ENCODE measurements around the gene CIC. TPM values are rescaled to one million over a fixed set of nuclear protein-coding genes. Genes with fewer than 3 reads are reported as not detected.

Gene CIC
- polyA plus RNA-seq, 3 donors = 0.62 to 42.2 (median 0.87) TPM

GRCh38 chr19:42252365-42253244, 16.4 kb upstream of the CIC start:
- TF ChIP-seq CTCF (IDR thresholded peaks at IDR 0.05) = no peak

GRCh38 chr19:42253245-42254088, 15.6 kb upstream of the CIC start:
- intact Hi-C loops (cut with micrococcal nuclease) = loop anchor here (2.0 to 5.0 kb wide), 3 partner anchors 15 to 36 kb away; partner anchors contain the start of genes CIC (in 2 of the 2) and DEDD2 (in 1 of the 2)
- peaks cover 39% of the 10 kb centered on the region for H3K4me1 Mint-ChIP-seq
- WGBS (ENCODE audit: insufficient coverage) = 0% methylated on average over 3 of the region's 71 CpGs
- peak in 1 of 3 donors; percentile 30 for DNase-seq
- peaks cover 4 to 17% of the 10 kb centered on the region in 2 donors for H3K36me3 ChIP-seq (replicated peaks in 1 of 2; ENCODE audit: control insufficient read depth in 1 of 2, insufficient read depth in 2 of 2, low read length in 2 of 2)
- peaks cover 13 to 19% of the 10 kb centered on the region in 2 donors for H3K36me3 Mint-ChIP-seq
- no peaks in the 10 kb centered on the region for H3K9me3 ChIP-seq (replicated peaks in 1 of 2; ENCODE audit: control insufficient read depth in 1 of 2, insufficient read depth in 1 of 2, low read length in 2 of 2)
- H3K79me2 ChIP-seq (ENCODE audit: insufficient read depth, low read length) = peaks cover 41% of the 10 kb centered on the region
- H3K27ac Mint-ChIP-seq = peak overlapping the region; percentile 78 to 93 (median 84)
- peaks cover 0 to 2% (median 0%) of the 10 kb centered on the region in 7 donors for H3K9me3 Mint-ChIP-seq
- peaks cover 40 to 47% of the 10 kb centered on the region in 2 donors for H3K4me1 ChIP-seq (ENCODE audit: control insufficient read depth in 1 of 2, insufficient read depth in 2 of 2, low read length in 2 of 2)
- H2AFZ ChIP-seq (ENCODE audit: insufficient read depth, low read depth, low read length, poor library complexity, severe bottlenecking) = no peak overlapping the region
- H3K4me3 ChIP-seq (replicated peaks in 1 of 3; ENCODE audit: low read depth in 2 of 3, low read length in 3 of 3) = peak overlapping the region; percentile 79 to 99 (median 99)
- peaks cover 52% of the 10 kb centered on the region for H4K20me1 ChIP-seq (ENCODE audit: insufficient read depth, low read length)
- peak overlapping the region; percentile 88 to 96 for H3K4me3 Mint-ChIP-seq
- peak overlapping the region; percentile 85 to 88 for H3K27ac ChIP-seq (ENCODE audit: low read depth in 1 of 2, low read length in 2 of 2)
- peak overlapping the region; percentile 85 for H3K9ac ChIP-seq (ENCODE audit: insufficient read depth, low read length, poor library complexity, severe bottlenecking)
- no peak for TF ChIP-seq CTCF (IDR thresholded peaks at IDR 0.05)
- peaks cover 3 to 14% of the 10 kb centered on the region in 2 donors for H3K27me3 ChIP-seq (ENCODE audit: control insufficient read depth in 2 of 2, insufficient read depth in 2 of 2, low read length in 2 of 2)
- peaks cover 17 to 30% (median 24%) of the 10 kb centered on the region in 3 donors for H3K27me3 Mint-ChIP-seq (ENCODE audit: low read depth in 3 of 3)
- peak overlapping the region; percentile 92 for H3K4me2 ChIP-seq (replicated peaks; ENCODE audit: extremely low read depth, low read length, poor library complexity, severe bottlenecking)

More at GRCh38 chr19:42252365-42253244, 16.4 kb upstream of the CIC start:
- peak overlapping the region; percentile 4 to 36 for H3K27ac ChIP-seq (ENCODE audit: low read depth in 1 of 2, low read length in 2 of 2)
- Mint-ChIP-seq H3K36me3 (peaks cover 13 to 19% of the 10 kb centered on the region in 2 donors), H3K27ac (peak overlapping the region; percentile 78 to 93 (median 84)), H3K4me1 (peaks cover 39% of the 10 kb centered on the region), H3K9me3 (no peaks in the 10 kb centered on the region), H3K27me3 (ENCODE audit: low read depth in 3 of 3) (peaks cover 15 to 21% (median 18%) of the 10 kb centered on the region in 3 donors), H3K4me3 (peak overlapping the region; percentile 88 to 96)
- H3K9ac ChIP-seq (ENCODE audit: insufficient read depth, low read length, poor library complexity, severe bottlenecking) = peak overlapping the region; percentile 56
- H3K79me2 ChIP-seq (ENCODE audit: insufficient read depth, low read length) = peaks cover 41% of the 10 kb centered on the region
- DNase-seq = peak in 2 of 3 donors; percentile 34 to 77
- peaks cover 59% of the 10 kb centered on the region for H4K20me1 ChIP-seq (ENCODE audit: insufficient read depth, low read length)
- peak overlapping the region; percentile 79 to 99 (median 99) for H3K4me3 ChIP-seq (replicated peaks in 1 of 3; ENCODE audit: low read depth in 2 of 3, low read length in 3 of 3)
- WGBS (ENCODE audit: insufficient coverage) = 0% methylated on average over 8 of the region's 27 CpGs
- no peaks in the 10 kb centered on the region for H3K9me3 ChIP-seq (replicated peaks in 1 of 2; ENCODE audit: control insufficient read depth in 1 of 2, insufficient read depth in 1 of 2, low read length in 2 of 2)
- H3K36me3 ChIP-seq (replicated peaks in 1 of 2; ENCODE audit: control insufficient read depth in 1 of 2, insufficient read depth in 2 of 2, low read length in 2 of 2) = peaks cover 4 to 17% of the 10 kb centered on the region in 2 donors
- intact Hi-C loops (cut with micrococcal nuclease) = loop anchor here in 1 of 2 donors (5.0 kb wide), 2 partner anchors 35 kb away; partner anchors contain the start of gene DEDD2
- H3K27me3 ChIP-seq (ENCODE audit: control insufficient read depth in 2 of 2, insufficient read depth in 2 of 2, low read length in 2 of 2) = peaks cover 3 to 14% of the 10 kb centered on the region in 2 donors
- H2AFZ ChIP-seq (ENCODE audit: insufficient read depth, low read depth, low read length, poor library complexity, severe bottlenecking) = no peak overlapping the region
- peaks cover 40 to 47% of the 10 kb centered on the region in 2 donors for H3K4me1 ChIP-seq (ENCODE audit: control insufficient read depth in 1 of 2, insufficient read depth in 2 of 2, low read length in 2 of 2)
- H3K4me2 ChIP-seq (replicated peaks; ENCODE audit: extremely low read depth, low read length, poor library complexity, severe bottlenecking) = peak overlapping the region; percentile 92

All from CD14-positive monocyte (primary cell).